ENCODE data around the gene RNF180. TPM values are rescaled to one million over a fixed set of nuclear protein-coding genes. Genes with fewer than 3 reads are reported as not detected.

The RNF180 gene
- total and polyA plus RNA-seq, 2 of the 13 experiments (the other 11 are each of a cell fraction or from before 2014, with no cell fraction given) = 0.20 TPM; not detected in 1

DNA sequence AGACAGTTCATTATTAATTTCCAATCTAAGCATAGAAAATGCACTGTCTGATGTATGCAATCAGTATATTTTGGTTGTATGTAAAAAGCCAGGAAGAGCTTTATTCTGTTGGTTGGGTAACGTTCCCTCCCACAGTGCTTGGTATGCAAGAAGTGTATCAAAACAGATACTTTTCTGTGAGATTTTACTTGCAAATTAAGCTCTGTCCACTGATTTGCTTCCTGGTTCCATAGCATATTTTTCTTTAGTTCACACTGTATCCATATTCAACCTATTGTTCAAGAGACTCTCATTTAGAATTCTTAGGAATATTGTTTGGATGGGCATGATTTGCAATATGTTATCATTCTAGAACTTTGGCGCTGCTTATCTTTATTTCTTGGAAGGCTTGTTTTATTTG, 47.4 kb downstream of the RNF180 start (continued):
- TF ChIP-seq RAD51 (IDR thresholded peaks at IDR 0.05; ENCODE audit: borderline replicate concordance) = no peak
- TF ChIP-seq ZFP37 (CRISPR knock-in tag; IDR thresholded peaks at IDR 0.05; ENCODE audit: borderline replicate concordance) = no peak
- TF ChIP-seq EP300 (IDR thresholded peaks at IDR 0.05; ENCODE audit: low read depth in 2 of 2, low read length in 2 of 2) = no peak
- TF ChIP-seq EP300 (CRISPR knock-in tag; IDR thresholded peaks at IDR 0.05; ENCODE audit: borderline replicate concordance) = no peak

DNA sequence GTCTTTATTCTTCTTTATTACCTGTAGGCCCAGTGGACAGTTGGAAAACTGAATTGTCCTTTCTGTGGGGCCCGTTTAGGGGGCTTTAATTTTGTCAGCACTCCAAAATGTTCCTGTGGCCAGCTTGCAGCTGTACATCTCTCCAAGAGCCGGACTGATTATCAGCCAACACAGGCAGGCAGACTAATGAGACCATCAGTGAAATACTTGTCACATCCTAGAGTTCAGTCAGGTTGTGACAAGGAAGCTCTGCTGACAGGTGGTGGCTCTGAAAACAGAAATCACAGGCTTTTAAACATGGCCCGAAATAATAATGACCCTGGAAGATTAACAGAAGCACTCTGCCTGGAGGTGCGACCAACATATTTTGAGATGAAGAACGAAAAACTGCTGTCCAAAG, 47.9 kb downstream of the RNF180 start:
- Histone ChIP-seq H3K9me3 (ENCODE audit: low read length) (no peaks in the 10 kb centered on the region), H3K27ac (ENCODE audit: extremely low read length, insufficient read depth, low read length) (no peak overlapping the region), H3K36me3 (replicated peaks in 1 of 2; ENCODE audit: control insufficient read depth in 1 of 2, insufficient read depth in 2 of 2, low read length in 2 of 2) (no peaks in the 10 kb centered on the region), H4K20me1 (ENCODE audit: insufficient read depth, low read length) (no peaks in the 10 kb centered on the region), H3K4me1 (ENCODE audit: insufficient read depth, low read length) (no peaks in the 10 kb centered on the region), H3K79me2 (ENCODE audit: insufficient read depth, low read length) (no peaks in the 10 kb centered on the region), H3K9ac (ENCODE audit: insufficient read depth, low read depth, low read length) (no peak overlapping the region), H3K4me3 (replicated peaks in 1 of 3; ENCODE audit: insufficient read depth in 1 of 3, low read depth in 2 of 3, low read length in 3 of 3) (no peak overlapping the region), H3K27me3 (ENCODE audit: control insufficient read depth in 1 of 2, insufficient read depth in 2 of 2, low read length in 2 of 2) (no peaks in the 10 kb centered on the region), H2AFZ (ENCODE audit: low read length) (no peak overlapping the region), H3K4me2 (ENCODE audit: low read depth, low read length) (no peak overlapping the region)
- intact Hi-C loops (cut with micrococcal nuclease; ENCODE audit: unreplicated experiment) (no loop called here), in situ Hi-C loops (cut with HindIII; ENCODE audit: extremely low pct_ligation_motif_present, low pct_unique_long_range_greater_than_20kb) (no loop called here)
- ATAC-seq (no peak), FAIRE-seq (no peak), DNase-seq (ENCODE audit: low spot score) (no peak)
- POLR2A ChIA-PET = no interaction called here
- BruUV-seq (replicated peaks) = no TSS peak
- WGBS (ENCODE audit: low lambda C conversion rate) = 19% methylated on average over 5 of the region's 5 CpGs
- CTCF ChIA-PET (ENCODE audit: low intra/inter-chr PET ratio, low total read pairs) = no interaction called here
- TF ChIP-seq YEATS4 (CRISPR knock-in tag; IDR thresholded peaks at IDR 0.05; ENCODE audit: borderline replicate concordance) (no peak), ZNF350 (CRISPR knock-in tag; IDR thresholded peaks at IDR 0.05; ENCODE audit: borderline replicate concordance, low read depth) (no peak), SRSF1 (optimal IDR thresholded peaks at IDR 0.05; ENCODE audit: low read depth, low read length) (no peak), KLF11 (CRISPR knock-in tag; IDR thresholded peaks at IDR 0.05) (no peak), TCF12 (IDR thresholded peaks at IDR 0.05) (no peak), TCF12 (CRISPR knock-in tag; IDR thresholded peaks at IDR 0.05) (no peak), ZNF607 (CRISPR knock-in tag; IDR thresholded peaks at IDR 0.05; ENCODE audit: borderline replicate concordance) (no peak), ZNF468 (CRISPR knock-in tag; IDR thresholded peaks at IDR 0.05) (no peak)
- TF ChIP-seq, protein P1, sequence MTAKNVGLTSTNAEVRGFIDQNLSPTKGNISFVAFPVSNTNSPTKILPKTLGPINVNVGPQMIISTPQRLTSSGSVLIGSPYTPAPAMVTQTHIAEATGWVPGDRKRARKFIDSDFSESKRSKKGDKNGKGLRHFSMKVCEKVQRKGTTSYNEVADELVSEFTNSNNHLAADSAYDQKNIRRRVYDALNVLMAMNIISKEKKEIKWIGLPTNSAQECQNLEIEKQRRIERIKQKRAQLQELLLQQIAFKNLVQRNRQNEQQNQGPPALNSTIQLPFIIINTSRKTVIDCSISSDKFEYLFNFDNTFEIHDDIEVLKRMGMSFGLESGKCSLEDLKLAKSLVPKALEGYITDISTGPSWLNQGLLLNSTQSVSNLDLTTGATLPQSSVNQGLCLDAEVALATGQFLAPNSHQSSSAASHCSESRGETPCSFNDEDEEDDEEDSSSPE (CRISPR knock-in tag; IDR thresholded peaks at IDR 0.05) = no peak
- TF ChIP-seq, protein P2, sequence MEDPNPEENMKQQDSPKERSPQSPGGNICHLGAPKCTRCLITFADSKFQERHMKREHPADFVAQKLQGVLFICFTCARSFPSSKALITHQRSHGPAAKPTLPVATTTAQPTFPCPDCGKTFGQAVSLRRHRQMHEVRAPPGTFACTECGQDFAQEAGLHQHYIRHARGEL (CRISPR knock-in tag; IDR thresholded peaks at IDR 0.05) = no peak
- TF ChIP-seq, protein P3, sequence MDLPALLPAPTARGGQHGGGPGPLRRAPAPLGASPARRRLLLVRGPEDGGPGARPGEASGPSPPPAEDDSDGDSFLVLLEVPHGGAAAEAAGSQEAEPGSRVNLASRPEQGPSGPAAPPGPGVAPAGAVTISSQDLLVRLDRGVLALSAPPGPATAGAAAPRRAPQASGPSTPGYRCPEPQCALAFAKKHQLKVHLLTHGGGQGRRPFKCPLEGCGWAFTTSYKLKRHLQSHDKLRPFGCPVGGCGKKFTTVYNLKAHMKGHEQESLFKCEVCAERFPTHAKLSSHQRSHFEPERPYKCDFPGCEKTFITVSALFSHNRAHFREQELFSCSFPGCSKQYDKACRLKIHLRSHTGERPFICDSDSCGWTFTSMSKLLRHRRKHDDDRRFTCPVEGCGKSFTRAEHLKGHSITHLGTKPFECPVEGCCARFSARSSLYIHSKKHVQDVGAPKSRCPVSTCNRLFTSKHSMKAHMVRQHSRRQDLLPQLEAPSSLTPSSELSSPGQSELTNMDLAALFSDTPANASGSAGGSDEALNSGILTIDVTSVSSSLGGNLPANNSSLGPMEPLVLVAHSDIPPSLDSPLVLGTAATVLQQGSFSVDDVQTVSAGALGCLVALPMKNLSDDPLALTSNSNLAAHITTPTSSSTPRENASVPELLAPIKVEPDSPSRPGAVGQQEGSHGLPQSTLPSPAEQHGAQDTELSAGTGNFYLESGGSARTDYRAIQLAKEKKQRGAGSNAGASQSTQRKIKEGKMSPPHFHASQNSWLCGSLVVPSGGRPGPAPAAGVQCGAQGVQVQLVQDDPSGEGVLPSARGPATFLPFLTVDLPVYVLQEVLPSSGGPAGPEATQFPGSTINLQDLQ (CRISPR knock-in tag; IDR thresholded peaks at IDR 0.05) = no peak
- TF ChIP-seq, protein P4, sequence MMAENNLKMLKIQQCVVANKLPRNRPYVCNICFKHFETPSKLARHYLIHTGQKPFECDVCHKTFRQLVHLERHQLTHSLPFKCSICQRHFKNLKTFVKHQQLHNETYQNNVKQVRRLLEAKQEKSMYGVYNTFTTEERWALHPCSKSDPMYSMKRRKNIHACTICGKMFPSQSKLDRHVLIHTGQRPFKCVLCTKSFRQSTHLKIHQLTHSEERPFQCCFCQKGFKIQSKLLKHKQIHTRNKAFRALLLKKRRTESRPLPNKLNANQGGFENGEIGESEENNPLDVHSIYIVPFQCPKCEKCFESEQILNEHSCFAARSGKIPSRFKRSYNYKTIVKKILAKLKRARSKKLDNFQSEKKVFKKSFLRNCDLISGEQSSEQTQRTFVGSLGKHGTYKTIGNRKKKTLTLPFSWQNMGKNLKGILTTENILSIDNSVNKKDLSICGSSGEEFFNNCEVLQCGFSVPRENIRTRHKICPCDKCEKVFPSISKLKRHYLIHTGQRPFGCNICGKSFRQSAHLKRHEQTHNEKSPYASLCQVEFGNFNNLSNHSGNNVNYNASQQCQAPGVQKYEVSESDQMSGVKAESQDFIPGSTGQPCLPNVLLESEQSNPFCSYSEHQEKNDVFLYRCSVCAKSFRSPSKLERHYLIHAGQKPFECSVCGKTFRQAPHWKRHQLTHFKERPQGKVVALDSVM (CRISPR knock-in tag; IDR thresholded peaks at IDR 0.05) = no peak

Measured in HepG2 (cell line).